Loucy (cell line): ENCODE measurements around the gene UBE2D2.

Experiments used
- H2AFZ ChIP-seq: fragments of 200-600 bp; sonication (generic); 2 replicates; pipeline ENCODE4 v1.6.0; 2016; ENCODE audit warnings: antibody characterized with exemption, mild to moderate bottlenecking, low read length, moderate library complexity
- H3F3A ChIP-seq: fragments of 200-600 bp; 2 replicates; pipeline ENCODE4 v1.6.0; 2016; ENCODE audit warnings: antibody characterized with exemption, low read depth, mild to moderate bottlenecking
- H3K27me3 ChIP-seq: fragments of 200-600 bp; sonication (generic); 2 replicates; pipeline ENCODE4 v1.6.1; 2014; ENCODE audit warnings: low read length, mild to moderate bottlenecking; ENCODE audit not compliant: insufficient read depth, poor library complexity, severe bottlenecking
- H3K36me3 ChIP-seq: fragments of 200-600 bp; sonication (generic); 2 replicates; pipeline ENCODE4 v1.6.1; 2016; ENCODE audit warnings: low read length; ENCODE audit not compliant: insufficient read depth
- H3K4me1 ChIP-seq: fragments of 200-600 bp; sonication (generic); 2 replicates; pipeline ENCODE4 v1.5.1; 2014; ENCODE audit warnings: low read length, mild to moderate bottlenecking; ENCODE audit not compliant: insufficient read depth, poor library complexity, severe bottlenecking
- H3K4me2 ChIP-seq: fragments of 200-600 bp; sonication (generic); 2 replicates; pipeline ENCODE4 v1.6.0; 2014; ENCODE audit warnings: antibody characterized with exemption, low read length, low read depth, mild to moderate bottlenecking; ENCODE audit not compliant: poor library complexity, severe bottlenecking
- H3K4me3 ChIP-seq: fragments of 200-600 bp; sonication (generic); 2 replicates; pipeline ENCODE4 v1.5.1; 2014; ENCODE audit warnings: low read length, mild to moderate bottlenecking, mixed read lengths; ENCODE audit not compliant: poor library complexity, severe bottlenecking
- H3K79me2 ChIP-seq: fragments of 200-600 bp; sonication (generic); 2 replicates; pipeline ENCODE4 v1.6.1; 2014; ENCODE audit warnings: low read length; ENCODE audit not compliant: insufficient read depth
- H3K9ac ChIP-seq: fragments of 200-600 bp; sonication (generic); 2 replicates; pipeline ENCODE4 v1.6.0; 2014; ENCODE audit warnings: mild to moderate bottlenecking, low read depth, low read length, moderate library complexity; ENCODE audit not compliant: poor library complexity, severe bottlenecking
- H3K9me2 ChIP-seq: fragments of 200-600 bp; sonication (generic); replicated peaks from 2 replicates; pipeline ENCODE4 v1.6.1; 2016; ENCODE audit warnings: low read depth, low read length, mixed read lengths
- H3K9me3 ChIP-seq: fragments of 200-600 bp; sonication (generic); 2 replicates; pipeline ENCODE4 v1.6.1; 2014; ENCODE audit warnings: mild to moderate bottlenecking, antibody characterized with exemption, low read length, low read depth; ENCODE audit not compliant: insufficient read depth
- H4K20me1 ChIP-seq: fragments of 200-600 bp; sonication (generic); 2 replicates; pipeline ENCODE4 v1.6.0; 2014; ENCODE audit warnings: antibody characterized with exemption, low read length, mild to moderate bottlenecking; ENCODE audit not compliant: insufficient read depth, poor library complexity, severe bottlenecking
- CTCF ChIP-seq: fragments of 200-600 bp; sonication (generic); conservative IDR thresholded peaks from 2 replicates; pipeline ENCODE4 v1.5.1; 2014; ENCODE audit warnings: mild to moderate bottlenecking, antibody characterized with exemption, low read length
- EZH2phosphoT487 ChIP-seq: fragments of 200-600 bp; IDR thresholded peaks from 2 replicates; pipeline ENCODE4 v1.6.1; 2018; ENCODE audit warnings: antibody characterized with exemption, mild to moderate bottlenecking, moderate library complexity, borderline replicate concordance

Gene UBE2D2

DNA sequence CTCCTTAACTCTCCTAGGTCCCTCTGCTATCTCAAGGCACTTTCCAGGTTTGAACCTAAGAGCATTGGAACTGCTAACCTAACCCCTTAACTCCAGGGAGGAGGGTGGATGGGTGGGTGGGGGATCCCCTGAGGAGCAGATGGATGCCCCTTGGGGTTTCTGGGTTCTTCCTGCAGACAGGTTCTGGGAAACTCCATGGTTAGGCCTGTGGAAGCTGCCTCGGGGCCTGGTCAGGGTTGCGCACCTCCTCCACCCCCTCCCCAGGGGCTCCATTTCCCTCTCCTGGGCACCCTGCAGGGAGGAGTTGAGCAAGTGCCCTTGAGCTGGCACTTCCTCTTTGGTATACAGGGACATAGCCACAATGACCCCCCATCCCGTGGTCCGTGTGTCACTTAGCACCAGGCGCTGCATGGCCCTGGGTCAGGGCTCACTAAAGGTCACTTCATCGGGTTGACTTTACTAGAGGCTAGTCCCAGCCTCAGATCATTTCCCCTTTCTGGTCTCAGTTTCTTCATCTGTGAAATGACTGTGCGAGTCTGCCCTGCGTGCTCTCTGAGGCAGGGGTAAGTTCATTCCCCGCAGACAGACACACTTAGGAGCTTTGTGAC, 103.1 kb downstream of the UBE2D2 start:
- no peaks in the 10 kb centered on the region for H3F3A ChIP-seq
- H2AFZ ChIP-seq = no peak overlapping the region
- H3K9ac ChIP-seq = no peak overlapping the region
- no peaks in the 10 kb centered on the region for H3K9me2 ChIP-seq
- peaks cover 96% of the 10 kb centered on the region for H4K20me1 ChIP-seq
- peak overlapping the region; percentile 22 for H3K4me2 ChIP-seq
- H3K36me3 ChIP-seq = peaks cover 22% of the 10 kb centered on the region; the same call in 1 of the 2 replicates
- H3K27me3 ChIP-seq = no peaks in the 10 kb centered on the region
- peaks cover 100% of the 10 kb centered on the region for H3K79me2 ChIP-seq
- no peak overlapping the region for H3K4me3 ChIP-seq
- no peaks in the 10 kb centered on the region for H3K9me3 ChIP-seq
- peaks cover 79% of the 10 kb centered on the region for H3K4me1 ChIP-seq
- TF ChIP-seq EZH2phosphoT487 (no peak), CTCF (no peak)

- H3K79me2 ChIP-seq = peaks cover 99% of the 10 kb centered on the region
- no peak overlapping the region for H3K9ac ChIP-seq
- H3K4me3 ChIP-seq = no peak overlapping the region
- H3F3A ChIP-seq = no peaks in the 10 kb centered on the region
- no peaks in the 10 kb centered on the region for H3K9me3 ChIP-seq
- H3K36me3 ChIP-seq = peaks cover 22% of the 10 kb centered on the region; the same call in 1 of the 2 replicates
- no peak overlapping the region for H2AFZ ChIP-seq
- H3K27me3 ChIP-seq = no peaks in the 10 kb centered on the region
- H3K4me2 ChIP-seq = no peak overlapping the region
- TF ChIP-seq EZH2phosphoT487 = no peak
- TF ChIP-seq CTCF = no peak
- H3K9me2 ChIP-seq = no peaks in the 10 kb centered on the region
- H3K4me1 ChIP-seq = peaks cover 78% of the 10 kb centered on the region
- H4K20me1 ChIP-seq = peaks cover 92% of the 10 kb centered on the region
Measured at GRCh38 chr5:139664727-139665351, 103.7 kb downstream of the UBE2D2 start.

DNA sequence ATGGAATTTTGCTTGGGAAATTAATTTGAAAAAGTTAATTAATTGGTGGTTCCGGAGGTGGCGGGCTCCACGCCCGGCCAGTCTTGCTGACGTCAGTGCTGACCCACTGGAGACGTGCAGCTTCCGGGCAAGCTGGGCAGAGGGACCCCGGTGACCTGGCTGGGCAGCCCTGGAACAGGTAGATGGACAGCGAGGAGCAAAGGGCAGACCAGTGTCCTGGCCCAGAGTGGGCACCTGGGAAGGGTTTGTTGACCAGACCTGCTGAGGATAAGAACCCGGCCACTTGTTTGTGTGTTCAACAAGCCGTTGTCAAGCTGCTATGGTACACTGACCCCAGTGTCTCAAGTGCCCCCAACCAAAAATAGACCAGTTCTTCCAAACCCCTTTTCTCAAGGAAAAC, 104.5 kb downstream of the UBE2D2 start:
- peaks cover 91% of the 10 kb centered on the region for H3K79me2 ChIP-seq
- no peak overlapping the region for H3K4me3 ChIP-seq
- H3K36me3 ChIP-seq = peaks cover 22% of the 10 kb centered on the region; the same call in 1 of the 2 replicates
- no peaks in the 10 kb centered on the region for H3K9me2 ChIP-seq
- H2AFZ ChIP-seq = no peak overlapping the region
- no peak for TF ChIP-seq CTCF
- TF ChIP-seq EZH2phosphoT487 = no peak
- no peaks in the 10 kb centered on the region for H3K9me3 ChIP-seq
- peaks cover 77% of the 10 kb centered on the region for H3K4me1 ChIP-seq
- peak overlapping the region; percentile 98 for H3K4me2 ChIP-seq
- no peaks in the 10 kb centered on the region for H3K27me3 ChIP-seq
- H4K20me1 ChIP-seq = peaks cover 84% of the 10 kb centered on the region
- peaks cover 2% of the 10 kb centered on the region for H3F3A ChIP-seq
- H3K9ac ChIP-seq = no peak overlapping the region
